ENCODE data around the gene NDUFAF2. TPM values are rescaled to one million over a fixed set of nuclear protein-coding genes. Genes with fewer than 3 reads are reported as not detected.

NDUFAF2 gene, protein sequence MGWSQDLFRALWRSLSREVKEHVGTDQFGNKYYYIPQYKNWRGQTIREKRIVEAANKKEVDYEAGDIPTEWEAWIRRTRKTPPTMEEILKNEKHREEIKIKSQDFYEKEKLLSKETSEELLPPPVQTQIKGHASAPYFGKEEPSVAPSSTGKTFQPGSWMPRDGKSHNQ
- 14.7 and 22.1 TPM in 2 replicates for total RNA-seq

GRCh38 chr5:60944904-60945812, at the start of gene NDUFAF2, which contains the start of gene ERCC8:
Gene NDUFAF2 (plus strand): TSS chr5:60945205. CDS start chr5:60945256, 51 bp downstream.
Gene ERCC8 (minus strand): TSS chr5:60945070. CDS start chr5:60945008, 62 bp downstream.

DNA sequence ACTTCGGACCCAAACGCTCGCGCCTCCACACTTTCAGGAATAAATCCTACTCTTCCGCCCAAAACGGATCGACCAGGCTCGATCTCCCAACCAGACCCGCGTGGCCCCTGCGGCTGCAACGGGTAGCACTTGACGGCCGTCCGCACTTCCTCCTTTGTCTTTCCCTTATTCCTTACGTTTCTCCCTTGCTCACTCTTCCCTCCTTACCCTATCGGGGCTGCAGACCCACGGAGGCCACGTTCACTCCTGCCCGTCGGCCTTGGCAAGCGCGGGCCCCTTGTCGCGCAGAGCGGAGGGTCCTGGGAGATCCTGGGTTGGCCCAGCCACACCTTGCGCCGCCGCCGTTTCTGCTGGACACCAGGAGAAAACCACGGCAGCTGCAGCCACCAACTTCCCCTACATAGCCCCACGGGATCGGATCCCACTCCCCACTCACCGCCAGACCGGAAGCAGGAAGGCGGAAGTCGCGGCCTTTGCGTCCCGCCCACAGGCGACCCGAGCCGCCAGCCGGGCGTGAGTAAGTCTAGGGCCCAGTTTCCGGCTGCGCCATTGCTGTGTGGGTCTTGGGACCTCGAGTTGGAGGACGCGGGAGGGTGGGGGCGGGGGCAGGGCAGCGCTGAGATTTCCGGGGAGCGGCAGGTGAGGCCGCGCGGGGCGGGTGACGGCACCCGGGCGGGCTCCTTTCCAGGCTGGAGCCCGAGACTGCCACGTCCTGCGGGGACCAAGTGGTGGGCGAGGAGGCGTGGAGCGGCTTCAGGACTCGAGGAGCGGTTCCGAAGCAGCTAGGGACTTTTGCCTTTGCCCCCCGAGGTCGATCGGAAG, 217.2 kb downstream of the NDUFAF2 start, which contains the start of gene SMIM15:
Gene SMIM15, minus strand, starts transcription at position 459 of the 822 bp plus-strand sequence. CDS start 2,297 bp downstream, outside the sequence.

Other genes with a start within 250 kb of the NDUFAF2 start
- 7.2 and 9.0 TPM in 2 replicates for gene DEPDC1B, start 245.0 kb upstream of the NDUFAF2 start, total RNA-seq
- gene ELOVL7, start 100.9 kb upstream of the NDUFAF2 start, total RNA-seq = 0.10 TPM in 1 of 2 replicates, not detected in the other
- gene ERCC8, start 135 bp upstream of the NDUFAF2 start, total RNA-seq = 18.0 and 19.6 TPM in 2 replicates
- gene SMIM15, start 217.3 kb downstream of the NDUFAF2 start, total RNA-seq = 43.8 and 44.1 TPM in 2 replicates